ENCODE measurements around the gene MAP6. TPM values are rescaled to one million over a fixed set of nuclear protein-coding genes. Genes with fewer than 3 reads are reported as not detected.

MAP6 gene
- total RNA-seq, 6 experiments from 2014 or later = 0.26 to 0.86 (median 0.58) TPM

DNA sequence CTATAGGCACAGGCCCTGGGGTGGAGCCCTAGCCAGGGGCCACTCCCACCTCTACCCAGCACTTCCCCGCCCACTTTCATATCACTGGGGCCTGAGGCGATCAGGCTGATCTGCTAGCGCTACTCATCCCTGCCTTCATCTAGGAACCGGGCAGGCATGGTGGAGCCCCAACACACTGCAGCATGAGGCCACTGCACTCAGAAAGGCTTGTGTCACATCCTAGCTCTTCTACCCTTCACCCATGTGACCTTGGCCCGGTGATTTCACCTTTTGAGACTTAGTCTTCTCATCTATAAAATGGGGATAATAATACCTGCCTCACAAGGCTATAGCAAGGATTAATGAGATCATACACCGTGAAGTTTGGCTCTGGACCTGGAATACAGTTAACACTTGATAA lies 125.0 kb downstream of the MAP6 start:
- H3K27ac ChIP-seq = no peak overlapping the region
- intact Hi-C loops (cut with DNase I) = loop anchor here in 1 of 2 donors (10.0 kb wide), 1 partner anchor 259 kb away; no protein-coding TSS in a partner anchor
- ATAC-seq (no peak), DNase-seq (no peak)
- TF ChIP-seq POLR2A (IDR thresholded peaks at IDR 0.05) = no peak
- TF ChIP-seq, protein P1, sequence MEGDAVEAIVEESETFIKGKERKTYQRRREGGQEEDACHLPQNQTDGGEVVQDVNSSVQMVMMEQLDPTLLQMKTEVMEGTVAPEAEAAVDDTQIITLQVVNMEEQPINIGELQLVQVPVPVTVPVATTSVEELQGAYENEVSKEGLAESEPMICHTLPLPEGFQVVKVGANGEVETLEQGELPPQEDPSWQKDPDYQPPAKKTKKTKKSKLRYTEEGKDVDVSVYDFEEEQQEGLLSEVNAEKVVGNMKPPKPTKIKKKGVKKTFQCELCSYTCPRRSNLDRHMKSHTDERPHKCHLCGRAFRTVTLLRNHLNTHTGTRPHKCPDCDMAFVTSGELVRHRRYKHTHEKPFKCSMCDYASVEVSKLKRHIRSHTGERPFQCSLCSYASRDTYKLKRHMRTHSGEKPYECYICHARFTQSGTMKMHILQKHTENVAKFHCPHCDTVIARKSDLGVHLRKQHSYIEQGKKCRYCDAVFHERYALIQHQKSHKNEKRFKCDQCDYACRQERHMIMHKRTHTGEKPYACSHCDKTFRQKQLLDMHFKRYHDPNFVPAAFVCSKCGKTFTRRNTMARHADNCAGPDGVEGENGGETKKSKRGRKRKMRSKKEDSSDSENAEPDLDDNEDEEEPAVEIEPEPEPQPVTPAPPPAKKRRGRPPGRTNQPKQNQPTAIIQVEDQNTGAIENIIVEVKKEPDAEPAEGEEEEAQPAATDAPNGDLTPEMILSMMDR (IDR thresholded peaks at IDR 0.05) = no peak
- no peaks in the 10 kb centered on the region for H3K9me3 ChIP-seq
- no peak overlapping the region for H3K4me3 ChIP-seq
- whole genome bisulfite sequencing (ENCODE audit: insufficient coverage, low coverage, low lambda C conversion rate, missing lambda C conversion rate) = 78% methylated on average over 3 of the region's 6 CpGs
- no peaks in the 10 kb centered on the region for H3K4me1 ChIP-seq
- H3K36me3 ChIP-seq = no peaks in the 10 kb centered on the region
- no peaks in the 10 kb centered on the region for H3K27me3 ChIP-seq

DNA sequence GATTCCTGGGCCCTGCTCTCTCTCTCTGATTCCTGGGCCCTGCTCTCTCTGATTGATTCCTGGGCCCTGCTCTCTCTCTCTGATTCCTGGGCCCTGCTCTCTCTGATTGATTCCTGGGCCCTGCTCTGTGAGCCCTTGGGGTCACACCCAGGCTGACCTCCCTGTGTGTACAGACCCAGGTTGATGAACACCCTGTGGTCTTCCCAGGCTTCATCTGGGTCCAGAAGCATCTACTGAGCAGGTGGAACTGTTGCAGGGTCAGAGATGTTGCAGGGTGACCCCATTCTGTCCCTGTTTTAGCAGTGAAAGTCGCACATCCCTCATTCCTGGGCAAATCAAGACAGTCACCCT lies 126.8 kb downstream of the MAP6 start:
- Histone ChIP-seq H3K27ac (no peak overlapping the region), H3K9me3 (no peaks in the 10 kb centered on the region), H3K36me3 (no peaks in the 10 kb centered on the region), H3K27me3 (no peaks in the 10 kb centered on the region), H3K4me3 (no peak overlapping the region), H3K4me1 (no peaks in the 10 kb centered on the region)
- no peak for TF ChIP-seq POLR2A (IDR thresholded peaks at IDR 0.05)
- TF ChIP-seq, protein P1 (IDR thresholded peaks at IDR 0.05) = no peak
- DNase-seq = no peak
- WGBS (ENCODE audit: insufficient coverage, low coverage, low lambda C conversion rate, missing lambda C conversion rate) = no CpG with 5 or more reads among the region's 1 CpG
- intact Hi-C loops (cut with DNase I) = loop anchor here in 1 of 2 donors (10.0 kb wide), 1 partner anchor 257 kb away; no protein-coding TSS in a partner anchor
- ATAC-seq = no peak

DNA sequence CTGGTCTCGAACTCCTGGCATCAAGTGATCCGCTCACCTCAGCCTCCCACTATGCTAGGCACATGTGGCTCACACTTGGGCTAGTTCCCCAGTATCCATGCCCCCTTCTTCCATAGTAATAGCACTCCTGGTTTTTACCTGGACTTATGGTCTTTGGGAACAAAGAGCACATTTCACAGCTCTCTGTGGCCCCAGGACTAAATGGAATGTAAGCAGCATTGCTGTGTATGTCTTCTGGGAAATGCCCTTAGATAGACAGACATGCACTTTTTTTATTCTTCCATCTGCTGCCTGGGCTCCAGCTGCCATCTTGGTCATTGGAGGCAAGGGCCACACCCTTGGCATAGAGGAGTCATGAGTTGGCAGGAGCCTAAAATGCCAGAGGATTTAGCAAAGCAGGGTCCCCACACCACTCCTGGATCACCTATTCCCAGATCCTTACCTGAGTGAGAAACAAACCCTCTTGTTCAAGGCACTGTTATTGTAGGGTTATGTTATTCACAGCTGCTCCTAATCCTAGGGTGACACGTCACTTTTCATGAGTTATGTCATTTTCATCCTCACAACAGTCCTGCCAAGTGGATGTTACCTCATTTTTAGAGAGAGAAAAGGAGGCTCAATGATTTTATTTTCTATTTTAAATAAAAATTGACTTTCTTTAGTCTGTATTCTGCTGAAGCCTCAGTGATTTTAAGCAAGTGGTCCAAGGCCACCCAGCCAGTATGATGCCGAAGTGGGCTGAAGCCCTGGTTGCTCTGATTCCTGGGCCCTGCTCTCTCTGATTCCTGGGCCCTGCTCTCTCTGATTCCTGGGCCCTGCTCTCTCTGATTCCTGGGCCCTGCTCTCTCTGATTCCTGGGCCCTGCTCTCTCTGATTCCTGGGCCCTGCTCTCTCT lies 127.4 kb downstream of the MAP6 start:
- intact Hi-C loops (cut with DNase I) = loop anchor here in 1 of 2 donors (10.0 kb wide), 1 partner anchor 257 kb away; no protein-coding TSS in a partner anchor
- Histone ChIP-seq H3K27ac (no peak overlapping the region), H3K9me3 (no peaks in the 10 kb centered on the region), H3K4me1 (no peaks in the 10 kb centered on the region), H3K36me3 (no peaks in the 10 kb centered on the region), H3K27me3 (no peaks in the 10 kb centered on the region), H3K4me3 (no peak overlapping the region)
- no peak for DNase-seq
- 85% methylated on average over 2 of the region's 4 CpGs for WGBS (ENCODE audit: insufficient coverage, low coverage, low lambda C conversion rate, missing lambda C conversion rate)
- TF ChIP-seq, protein P1 (IDR thresholded peaks at IDR 0.05) = no peak
- TF ChIP-seq POLR2A (IDR thresholded peaks at IDR 0.05) = no peak
- ATAC-seq = no peak

DNA sequence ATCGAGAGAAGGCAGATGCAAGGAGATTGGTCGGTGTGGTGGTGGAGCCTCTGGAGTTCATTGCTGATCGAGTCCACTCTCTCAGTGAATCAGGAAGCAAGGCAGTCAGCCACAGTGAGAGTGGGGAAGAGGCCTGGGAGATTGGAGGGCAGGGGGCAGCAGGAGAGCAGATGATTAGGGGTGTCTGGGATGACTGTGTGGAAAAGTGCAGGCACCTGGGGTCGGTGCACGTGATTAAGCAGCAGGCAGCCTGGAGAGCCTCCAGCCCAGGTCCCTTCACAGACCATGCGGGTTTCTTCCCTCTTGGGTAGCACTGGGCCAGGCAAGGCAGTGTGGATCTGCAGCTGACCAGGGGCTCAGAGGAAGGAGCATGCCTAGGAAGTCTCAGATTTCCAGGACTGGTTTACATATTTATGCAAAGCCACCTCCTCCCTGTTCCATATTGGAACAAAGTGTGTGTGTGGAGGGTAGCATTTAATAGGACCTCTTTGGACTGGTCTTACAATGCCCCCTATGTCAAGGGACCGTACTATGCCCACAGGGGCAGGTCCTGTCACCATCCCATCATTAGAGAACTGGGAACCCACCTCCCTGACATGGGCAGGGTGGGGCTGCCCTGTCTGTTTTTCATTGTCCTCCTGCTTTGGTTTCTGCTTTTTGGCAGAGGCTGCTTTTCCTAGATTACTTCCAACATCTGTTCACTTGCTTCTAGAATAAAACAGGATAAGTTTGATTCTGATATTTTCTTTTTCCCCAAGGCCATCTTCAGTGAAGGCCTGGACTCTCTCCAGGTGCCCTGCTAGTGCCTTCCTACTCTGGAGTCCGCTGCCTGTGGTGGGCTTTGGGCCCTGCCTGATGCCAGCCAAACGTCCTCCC lies 129.1 kb downstream of the MAP6 start:
- H3K27ac ChIP-seq = no peak overlapping the region
- no peaks in the 10 kb centered on the region for H3K36me3 ChIP-seq
- no peaks in the 10 kb centered on the region for H3K4me1 ChIP-seq
- WGBS (ENCODE audit: insufficient coverage, low coverage, low lambda C conversion rate, missing lambda C conversion rate) = 78% methylated on average over 9 of the region's 9 CpGs
- DNase-seq = no peak
- TF ChIP-seq POLR2A (IDR thresholded peaks at IDR 0.05) = no peak
- TF ChIP-seq, protein P1 (IDR thresholded peaks at IDR 0.05) = no peak
- H3K4me3 ChIP-seq = no peak overlapping the region
- no peaks in the 10 kb centered on the region for H3K27me3 ChIP-seq
- H3K9me3 ChIP-seq = no peaks in the 10 kb centered on the region
- no peak for ATAC-seq
- intact Hi-C loops (cut with DNase I) = loop anchor here in 1 of 2 donors (10.0 kb wide), 1 partner anchor 255 kb away; no protein-coding TSS in a partner anchor

Measured in right lobe of liver (tissue), 6 donors.